Hippocampal formation (tissue), 2 donors: Measurements from ENCODE around the gene CRYBA2.

Experiments used
- DNase-seq, 2 donors: peaks; one replicate each; lab custom pipeline; 2025; lab: John Stamatoyannopoulos, UW

Gene CRYBA2

GRCh38 chr2:218982586-218983262 lies 10.5 kb downstream of the CRYBA2 start:
- no peak for DNase-seq

GRCh38 chr2:218981881-218982585 lies 11.2 kb downstream of the CRYBA2 start:
- no peak for DNase-seq

DNA sequence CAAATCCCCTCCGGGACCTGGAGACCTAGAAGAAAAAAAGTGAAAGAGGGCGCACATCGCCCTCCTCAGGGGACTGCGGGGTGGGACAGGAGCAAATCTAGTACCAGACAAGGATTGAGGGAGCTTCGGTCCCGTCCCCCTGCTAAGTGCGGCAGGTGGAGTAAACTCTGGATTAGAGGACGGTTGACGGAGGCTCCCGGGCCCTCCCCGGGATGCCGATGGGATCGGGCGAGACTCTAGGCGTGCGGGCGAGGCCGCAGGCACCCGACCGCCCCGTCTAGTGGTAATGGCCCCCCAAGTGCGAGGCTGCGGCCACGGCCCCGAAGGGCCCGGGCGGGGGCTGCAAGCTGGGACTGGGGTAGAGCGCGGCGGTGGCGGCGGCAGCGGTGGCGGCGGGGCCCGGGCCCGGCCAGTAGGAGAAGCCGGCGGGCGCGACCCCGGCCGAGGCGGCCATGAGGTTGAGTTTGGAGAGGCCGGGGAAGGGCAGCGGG lies 11.8 kb downstream of the CRYBA2 start:
- DNase-seq, result no peak

- no peak for DNase-seq
These were observed 12.4 kb downstream of the CRYBA2 start for GRCh38 chr2:218980735-218981389.

- peak; percentile 25 to 58 for DNase-seq
These were observed 13.1 kb downstream of the CRYBA2 start for GRCh38 chr2:218979846-218980734.

DNA sequence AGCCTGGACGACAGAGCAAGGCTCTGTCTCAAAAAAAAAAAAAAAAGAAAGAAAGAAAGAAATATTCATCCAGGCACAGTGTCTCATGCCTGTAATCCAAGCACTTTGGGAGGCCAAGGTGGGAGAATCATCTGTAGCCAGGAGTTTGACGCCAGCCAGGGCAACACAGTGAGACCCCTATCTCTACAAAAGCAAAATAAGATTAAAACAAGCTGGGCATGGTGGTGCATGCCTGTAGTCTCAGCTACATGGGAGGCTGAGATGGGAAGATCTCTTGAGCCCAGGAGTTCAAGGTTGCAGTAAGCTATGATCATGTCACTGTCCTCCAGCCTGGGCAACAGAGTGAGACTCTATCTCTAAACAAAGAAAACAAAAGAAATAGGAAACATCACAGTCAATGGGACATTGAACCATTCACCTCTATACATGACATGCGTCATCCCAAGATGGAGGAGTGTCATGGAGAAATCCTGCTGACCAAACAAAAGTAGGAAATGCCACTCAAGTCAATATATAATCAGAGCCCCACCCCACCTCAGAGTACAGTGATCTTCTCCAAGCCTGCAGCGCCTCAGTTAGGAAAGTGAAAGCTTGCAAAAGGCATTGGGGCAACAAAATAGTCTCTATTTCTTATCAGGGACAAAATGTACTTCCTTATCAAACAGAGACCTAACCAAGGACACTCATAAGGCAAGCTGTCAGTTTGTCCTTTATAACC lies 18.0 kb downstream of the CRYBA2 start:
- no peak for DNase-seq

GRCh38 chr2:218970894-218971293 lies 22.3 kb downstream of the CRYBA2 start:
- DNase-seq, result no peak

GRCh38 chr2:218964041-218964771 lies 29.0 kb downstream of the CRYBA2 start:
- no peak for DNase-seq

DNA sequence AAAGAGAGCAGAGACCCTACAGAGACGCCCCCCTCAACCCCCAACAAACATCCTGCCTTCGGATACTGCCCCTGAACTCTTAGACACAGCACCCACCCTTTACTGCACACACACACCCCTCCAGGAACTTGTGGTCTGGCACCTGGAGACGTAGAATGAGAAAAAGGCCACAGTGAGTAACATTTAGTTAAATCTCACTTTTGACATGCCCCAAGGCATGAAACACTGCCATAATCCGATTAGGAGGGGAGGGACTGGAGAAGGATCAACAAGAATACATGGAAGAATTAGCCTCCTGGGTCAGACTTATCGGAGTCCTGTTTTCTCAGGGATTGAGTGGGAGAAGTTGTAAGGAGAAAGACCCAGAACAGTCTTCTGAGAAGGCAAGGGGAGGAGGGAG lies 29.6 kb downstream of the CRYBA2 start:
- DNase-seq, result no peak

GRCh38 chr2:218962859-218963492 lies 30.2 kb downstream of the CRYBA2 start:
- DNase-seq, result peak; percentile 20 to 35

DNA sequence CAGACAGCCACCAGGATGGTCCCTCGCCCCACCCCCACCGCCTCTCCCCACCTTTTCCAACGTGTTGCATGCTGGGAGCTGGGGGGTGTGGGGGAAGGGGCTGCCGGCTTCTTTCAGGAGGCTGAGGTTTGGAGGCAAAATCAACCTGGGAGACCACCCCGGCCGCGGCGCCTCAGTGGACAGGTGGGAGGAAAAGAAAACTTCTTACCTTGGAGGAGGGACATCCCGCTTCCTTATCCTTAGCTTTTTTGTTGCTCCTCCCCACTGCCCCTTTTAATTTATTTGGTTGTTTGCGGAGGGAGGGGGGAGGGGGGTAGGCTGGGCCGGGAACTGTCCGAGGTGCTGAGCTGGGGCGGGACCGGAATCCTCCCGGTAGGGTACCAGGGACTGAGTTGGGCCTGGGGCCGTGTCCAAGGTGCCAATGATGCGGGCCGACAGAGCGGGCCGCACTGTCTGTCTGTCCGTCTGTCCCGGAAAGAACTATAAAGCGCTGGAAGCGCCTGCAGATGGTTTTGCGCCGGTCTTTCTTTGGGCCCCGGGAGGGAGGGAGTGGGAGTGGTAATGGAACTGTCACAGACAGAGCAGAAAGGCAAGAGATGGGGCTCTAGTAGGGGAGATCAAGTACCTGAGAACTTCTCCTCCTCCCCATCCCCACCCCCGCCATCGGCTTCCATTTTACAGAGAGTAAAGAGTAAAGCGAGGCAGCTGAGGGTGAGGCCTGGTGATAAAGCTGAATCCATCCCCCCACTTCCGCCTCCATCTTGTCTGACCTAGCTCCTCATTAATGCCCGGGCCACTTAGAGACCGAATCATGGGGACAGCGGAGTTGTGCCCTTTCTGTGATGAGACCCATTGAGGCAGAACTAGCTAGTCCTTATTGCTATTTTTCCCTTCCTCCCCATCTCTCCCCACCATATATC lies 31.3 kb downstream of the CRYBA2 start:
- no peak for DNase-seq

- no peak for DNase-seq
These were observed 32.0 kb downstream of the CRYBA2 start for GRCh38 chr2:218961229-218961628.

GRCh38 chr2:218960309-218961165 lies 32.7 kb downstream of the CRYBA2 start:
- no peak for DNase-seq

- DNase-seq, result no peak
These were observed 33.4 kb downstream of the CRYBA2 start for GRCh38 chr2:218959761-218960308.

- peak; percentile 61 to 64 for DNase-seq
These were observed 34.0 kb downstream of the CRYBA2 start, which contains the start of gene CDK5R2 for GRCh38 chr2:218959141-218959731. TSS of gene CDK5R2 (plus strand) at chr2:218959666. CDS start at chr2:218959821, 155 bp downstream.

- DNase-seq, result no peak
These were observed 34.9 kb downstream of the CRYBA2 start for GRCh38 chr2:218958276-218958675.

DNA sequence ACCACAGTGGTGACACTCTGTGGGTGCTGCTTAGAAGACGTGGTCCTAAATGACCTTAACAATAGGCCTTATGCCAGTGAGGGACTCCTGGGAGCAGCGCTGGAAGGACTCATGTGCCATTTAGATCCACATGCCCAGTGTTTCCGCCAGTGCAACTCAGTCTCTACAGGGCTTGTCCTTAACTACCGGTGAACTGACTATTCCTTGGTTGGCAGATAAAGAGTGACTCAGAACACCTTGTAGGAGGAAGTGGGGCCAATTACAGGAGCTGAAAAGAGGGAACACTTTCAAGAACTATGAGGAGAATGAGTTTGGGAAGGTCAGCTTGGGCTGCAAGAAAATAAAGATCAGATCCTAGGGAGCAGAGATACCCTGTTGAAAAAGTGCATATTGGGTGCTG lies 35.6 kb downstream of the CRYBA2 start:
- DNase-seq, result no peak
